Limb (tissue), 2 donors: Measurements from ENCODE around the gene SS18L1.
A peak's percentile ranks its signal among the peaks of the same experiment; 100 is the strongest.

ENCODE experiments used
- DNase-seq, 2 donors: peaks; one replicate each; pipeline ENCODE4 v3.0.0-alpha.2; 2016; ENCODE audit errors: extremely low spot score in 2 of 2

The SS18L1 gene

GRCh38 chr20:62120365-62120762, 23.2 kb upstream of the SS18L1 start:
- DNase-seq = no peak

GRCh38 chr20:62120990-62121775, 22.4 kb upstream of the SS18L1 start:
- no peak for DNase-seq

GRCh38 chr20:62121776-62122653, 21.6 kb upstream of the SS18L1 start, which contains the start of gene LSM14B:
TSS of gene LSM14B (plus strand) at chr20:62122475. CDS start at chr20:62122667, 192 bp downstream.
- DNase-seq = peak; percentile 97 to 100

GRCh38 chr20:62122654-62123449, 20.7 kb upstream of the SS18L1 start:
- DNase-seq = peak; percentile 8 to 63

- DNase-seq = no peak
Measured at GRCh38 chr20:62123450-62124118, 20.0 kb upstream of the SS18L1 start.

- no peak for DNase-seq
Measured at GRCh38 chr20:62126141-62126540, 17.4 kb upstream of the SS18L1 start.

GRCh38 chr20:62127799-62128198, 15.8 kb upstream of the SS18L1 start:
- no peak for DNase-seq

GRCh38 chr20:62128502-62128901, 15.1 kb upstream of the SS18L1 start:
- no peak for DNase-seq

GRCh38 chr20:62129731-62130531, 13.6 kb upstream of the SS18L1 start:
- DNase-seq = no peak

GRCh38 chr20:62131560-62132320, 11.8 kb upstream of the SS18L1 start:
- DNase-seq = no peak

- no peak for DNase-seq
Measured at GRCh38 chr20:62132421-62132820, 11.1 kb upstream of the SS18L1 start.

- no peak for DNase-seq
Measured at GRCh38 chr20:62133051-62133845, 10.3 kb upstream of the SS18L1 start.

- no peak for DNase-seq
Measured at GRCh38 chr20:62133864-62134263, 9.7 kb upstream of the SS18L1 start.

- DNase-seq = no peak
Measured at GRCh38 chr20:62134735-62135231, 8.8 kb upstream of the SS18L1 start.

GRCh38 chr20:62135573-62136266, 7.8 kb upstream of the SS18L1 start:
- DNase-seq = no peak

GRCh38 chr20:62136283-62137091, 7.1 kb upstream of the SS18L1 start:
- DNase-seq = peak; percentile 41 to 71

GRCh38 chr20:62137092-62137384, 6.5 kb upstream of the SS18L1 start:
- no peak for DNase-seq
